ENCODE results near the gene OR8G1. TPM values are rescaled to one million over a fixed set of nuclear protein-coding genes. Genes with fewer than 3 reads are reported as not detected.

The OR8G1 gene
- total RNA-seq, 4 donors from 2014 or later = not detected

DNA sequence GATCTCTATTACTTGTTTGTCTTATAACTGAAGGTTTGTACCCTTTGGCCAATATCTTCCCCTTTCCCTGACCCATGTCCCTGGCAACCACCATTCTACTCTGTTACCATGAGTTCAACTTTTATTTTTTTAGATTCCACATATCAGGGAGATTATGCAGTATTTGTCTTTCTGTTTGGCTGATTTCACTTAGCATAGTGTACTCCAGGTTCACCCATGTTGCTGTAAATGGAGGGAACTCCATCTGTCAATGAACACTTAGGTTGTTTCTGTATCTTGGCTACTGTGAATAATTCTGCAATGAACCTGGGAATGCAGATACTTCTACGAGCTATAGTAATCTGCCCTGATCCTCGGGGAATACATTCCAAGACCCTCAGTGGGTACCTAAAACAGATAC lies 42.9 kb upstream of the OR8G1 start:
- H3K27ac ChIP-seq = no peak overlapping the region
- no peaks in the 10 kb centered on the region for H3K4me1 ChIP-seq
- H3K36me3 ChIP-seq = no peaks in the 10 kb centered on the region
- no peak overlapping the region for H3K4me3 ChIP-seq
- no peaks in the 10 kb centered on the region for H3K27me3 ChIP-seq
- H3K9me3 ChIP-seq = no peaks in the 10 kb centered on the region
- DNase-seq (ENCODE audit: low spot score in 2 of 2) = no peak
- WGBS = 89% methylated on average over 2 of the region's 2 CpGs
- no peak for TF ChIP-seq CTCF (IDR thresholded peaks at IDR 0.05)
- no peak for TF ChIP-seq EP300 (IDR thresholded peaks at IDR 0.05)
- TF ChIP-seq POLR2A (IDR thresholded peaks at IDR 0.05) = no peak
- TF ChIP-seq POLR2AphosphoS5 (IDR thresholded peaks at IDR 0.05) = no peak

- H3K27ac ChIP-seq = no peak overlapping the region
Observed at GRCh38 chr11:124198897-124199296, 42.0 kb upstream of the OR8G1 start.

GRCh38 chr11:124199702-124200101 lies 41.2 kb upstream of the OR8G1 start:
- Histone ChIP-seq H3K4me3 (no peak overlapping the region), H3K36me3 (no peaks in the 10 kb centered on the region), H3K27ac (no peak overlapping the region), H3K9me3 (no peaks in the 10 kb centered on the region), H3K27me3 (no peaks in the 10 kb centered on the region), H3K4me1 (no peaks in the 10 kb centered on the region)
- TF ChIP-seq POLR2A (IDR thresholded peaks at IDR 0.05) (no peak), POLR2AphosphoS5 (IDR thresholded peaks at IDR 0.05) (no peak), EP300 (IDR thresholded peaks at IDR 0.05) (no peak), CTCF (IDR thresholded peaks at IDR 0.05) (no peak)
- WGBS = 83% methylated on average over 1 of the region's 1 CpG
- no peak for DNase-seq (ENCODE audit: low spot score in 2 of 2)

More at GRCh38 chr11:124198897-124199296, 42.0 kb upstream of the OR8G1 start:
- DNase-seq (ENCODE audit: low spot score in 2 of 2) = no peak
- H3K4me3 ChIP-seq = no peak overlapping the region
- no peaks in the 10 kb centered on the region for H3K9me3 ChIP-seq
- no peak for TF ChIP-seq POLR2A (IDR thresholded peaks at IDR 0.05)
- no peak for TF ChIP-seq EP300 (IDR thresholded peaks at IDR 0.05)
- no peak for TF ChIP-seq CTCF (IDR thresholded peaks at IDR 0.05)
- no peak for TF ChIP-seq POLR2AphosphoS5 (IDR thresholded peaks at IDR 0.05)
- H3K27me3 ChIP-seq = no peaks in the 10 kb centered on the region
- 95% methylated on average over 7 of the region's 7 CpGs for WGBS
- H3K4me1 ChIP-seq = no peaks in the 10 kb centered on the region
- H3K36me3 ChIP-seq = no peaks in the 10 kb centered on the region

GRCh38 chr11:124200671-124201070 lies 40.2 kb upstream of the OR8G1 start:
- H3K4me1 ChIP-seq = no peaks in the 10 kb centered on the region
- H3K9me3 ChIP-seq = no peaks in the 10 kb centered on the region
- WGBS = 95% methylated on average over 16 of the region's 16 CpGs
- H3K27me3 ChIP-seq = no peaks in the 10 kb centered on the region
- H3K4me3 ChIP-seq = no peak overlapping the region
- TF ChIP-seq CTCF (IDR thresholded peaks at IDR 0.05) = no peak
- no peak for TF ChIP-seq POLR2AphosphoS5 (IDR thresholded peaks at IDR 0.05)
- TF ChIP-seq POLR2A (IDR thresholded peaks at IDR 0.05) = no peak
- TF ChIP-seq EP300 (IDR thresholded peaks at IDR 0.05) = no peak
- H3K36me3 ChIP-seq = no peaks in the 10 kb centered on the region
- H3K27ac ChIP-seq = no peak overlapping the region
- no peak for DNase-seq (ENCODE audit: low spot score in 2 of 2)

GRCh38 chr11:124202951-124203350 lies 37.9 kb upstream of the OR8G1 start:
- Histone ChIP-seq H3K9me3 (no peaks in the 10 kb centered on the region), H3K27me3 (no peaks in the 10 kb centered on the region), H3K4me3 (no peak overlapping the region), H3K27ac (no peak overlapping the region), H3K4me1 (no peaks in the 10 kb centered on the region), H3K36me3 (no peaks in the 10 kb centered on the region)
- DNase-seq (ENCODE audit: low spot score in 2 of 2) = no peak
- TF ChIP-seq EP300 (IDR thresholded peaks at IDR 0.05) (no peak), POLR2AphosphoS5 (IDR thresholded peaks at IDR 0.05) (no peak), CTCF (IDR thresholded peaks at IDR 0.05) (no peak), POLR2A (IDR thresholded peaks at IDR 0.05) (no peak)
- WGBS = 72% methylated on average over 3 of the region's 3 CpGs

All from suprapubic skin (tissue), 4 donors.